HT1080 (cell line): Measurements from ENCODE around the gene SLC5A7. TPM values are rescaled to one million over a fixed set of nuclear protein-coding genes. Genes with fewer than 3 reads are reported as not detected.

ENCODE experiments used
- DNase-seq: peaks from one replicate; pipeline ENCODE4 v3.0.0-alpha.2; 2015; ENCODE audit warnings: low read depth
- polyA plus RNA-seq, 2 experiments: library from polyadenylated mRNA; depleted of rRNA; stranded (reverse); fragments of >200 nt; gene quantifications; 2 replicates each; pipeline ENCODE4 v1.2.3, GENCODE V29; 2015
- total RNA-seq: library from RNA; depleted of rRNA; stranded (reverse); fragments of >200 nt; shearing (Covaris generic); gene quantifications from 2 replicates; pipeline ENCODE4 v1.2.3, GENCODE V29; 2014; rRNA removed

The SLC5A7 gene
- not detected in 2 replicates for total RNA-seq
- polyA plus RNA-seq (2015; cell fraction: cytosol; rRNA removed): not detected in 2 replicates
- not detected in 2 replicates for polyA plus RNA-seq (2015; cell fraction: nucleus; rRNA removed)

DNA sequence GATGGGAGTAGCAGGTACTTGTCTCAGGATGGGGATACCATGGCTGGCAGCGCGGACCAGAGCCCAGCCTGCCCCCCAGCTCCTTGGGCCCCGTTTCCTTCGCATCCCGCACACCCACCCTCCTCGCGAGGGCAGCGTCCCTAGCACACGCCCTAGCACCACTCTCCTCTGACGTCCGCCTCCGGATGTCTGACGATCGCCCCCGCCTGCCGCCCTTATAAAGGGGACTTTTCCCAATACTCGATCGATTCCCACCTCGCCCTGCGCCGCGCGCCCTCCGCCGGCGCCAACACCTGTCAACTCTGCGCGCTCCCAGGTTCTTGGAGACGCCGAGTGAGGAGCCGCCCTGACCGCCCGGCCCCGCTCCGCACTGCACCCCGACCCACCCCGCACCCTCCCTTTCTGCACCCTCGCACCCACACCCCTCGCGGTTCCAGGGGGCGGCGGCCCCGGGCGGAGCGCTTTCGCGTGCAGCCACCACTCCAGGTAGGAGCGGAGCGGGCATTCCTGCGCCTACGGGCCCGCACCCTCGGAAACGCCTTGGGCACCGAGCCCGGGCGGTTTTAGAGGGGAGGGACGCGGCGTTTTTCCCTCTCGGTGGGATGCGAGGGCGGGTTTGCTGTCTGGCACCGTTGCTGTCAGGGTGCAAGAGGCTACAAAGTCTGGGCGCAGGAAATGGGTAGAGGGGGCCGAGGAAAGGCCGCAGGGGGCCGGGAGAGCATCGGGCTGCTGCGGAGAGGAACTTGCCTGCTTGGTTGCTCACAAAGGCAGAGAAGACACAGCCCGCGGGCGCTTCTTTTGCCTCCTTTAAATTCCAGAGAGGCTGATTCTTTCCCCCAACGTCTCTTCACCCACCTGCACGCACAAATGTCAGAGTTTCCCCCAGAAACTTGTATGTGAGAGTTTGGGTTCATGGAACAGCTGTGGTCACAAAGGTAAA is at the start of gene SLC5A7:
Gene SLC5A7, plus strand, starts transcription at position 247 of the 940 bp plus-strand sequence. CDS start 1,632 bp downstream, outside the sequence.
- DNase-seq: no peak

DNA sequence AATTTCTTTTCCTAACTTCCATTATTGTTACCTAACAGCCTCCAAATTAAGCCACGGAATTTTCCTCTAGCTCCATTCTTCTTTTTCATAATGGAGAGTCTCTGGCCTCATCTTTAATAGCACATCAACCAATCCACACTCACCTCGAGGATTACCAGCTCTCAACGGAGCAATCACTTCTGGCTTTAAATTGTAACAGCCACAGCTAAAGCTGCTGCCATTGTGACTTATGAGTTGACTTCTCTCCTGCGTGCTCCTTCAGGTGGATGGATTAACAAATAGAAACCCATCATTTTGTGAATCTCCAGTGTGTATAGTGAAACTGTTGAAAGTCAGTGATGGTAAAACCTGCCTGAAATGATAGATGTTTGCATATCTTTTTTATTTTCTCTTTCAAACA is 24.9 kb upstream of the SLC5A7 start:
- DNase-seq: no peak

DNA sequence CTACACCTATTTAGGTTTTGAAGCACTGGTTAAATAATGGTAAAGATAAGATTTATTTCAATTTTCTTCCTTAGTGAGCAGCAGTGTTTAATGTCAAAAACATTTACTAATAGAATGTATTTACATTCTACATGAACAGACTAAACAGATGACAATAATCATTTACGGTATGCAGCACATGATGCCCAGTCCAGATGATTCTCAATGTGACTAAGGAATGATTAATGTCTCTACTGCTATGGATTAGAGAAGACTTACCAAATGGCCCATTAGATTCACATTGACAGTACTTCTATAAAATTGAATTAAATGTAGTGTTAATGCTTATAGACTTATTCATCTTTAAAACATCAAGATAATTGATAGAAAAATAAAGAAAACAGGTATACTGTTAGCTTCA is 22.1 kb upstream of the SLC5A7 start:
- DNase-seq: no peak

DNA sequence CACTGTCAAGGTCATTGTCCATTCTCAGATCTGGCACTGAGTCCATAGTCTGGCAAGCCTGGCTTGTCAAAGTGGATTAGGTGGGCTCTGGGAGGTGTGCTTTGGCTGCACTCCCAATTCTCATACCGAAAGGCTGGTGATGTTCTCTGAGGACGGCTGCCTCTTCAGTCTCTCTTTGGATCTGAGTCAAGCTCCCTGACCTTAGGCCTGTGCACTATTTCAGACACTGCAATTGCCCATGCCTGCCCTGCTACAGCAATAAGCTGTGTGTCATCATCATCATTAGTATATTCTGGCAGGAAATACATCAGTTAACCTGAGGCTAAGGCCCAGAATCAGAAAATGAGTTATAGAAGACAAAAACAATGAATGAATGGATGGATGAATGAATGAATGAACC is 1.6 kb upstream of the SLC5A7 start:
- DNase-seq: no peak

DNA sequence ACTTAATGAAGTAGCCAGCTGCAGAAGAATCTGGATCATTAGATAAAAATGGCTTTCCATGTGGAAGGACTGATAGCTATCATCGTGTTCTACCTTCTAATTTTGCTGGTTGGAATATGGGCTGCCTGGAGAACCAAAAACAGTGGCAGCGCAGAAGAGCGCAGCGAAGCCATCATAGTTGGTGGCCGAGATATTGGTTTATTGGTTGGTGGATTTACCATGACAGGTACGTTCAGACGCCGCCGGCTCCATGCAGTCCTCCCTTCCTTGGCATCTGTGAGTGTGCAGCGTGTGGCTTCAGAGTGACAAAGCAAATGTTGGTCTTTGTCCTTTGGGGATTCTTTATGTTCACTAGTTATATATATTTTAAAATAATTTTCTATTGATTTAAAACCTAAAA is 1.8 kb downstream of the SLC5A7 start:
- DNase-seq: no peak

DNA sequence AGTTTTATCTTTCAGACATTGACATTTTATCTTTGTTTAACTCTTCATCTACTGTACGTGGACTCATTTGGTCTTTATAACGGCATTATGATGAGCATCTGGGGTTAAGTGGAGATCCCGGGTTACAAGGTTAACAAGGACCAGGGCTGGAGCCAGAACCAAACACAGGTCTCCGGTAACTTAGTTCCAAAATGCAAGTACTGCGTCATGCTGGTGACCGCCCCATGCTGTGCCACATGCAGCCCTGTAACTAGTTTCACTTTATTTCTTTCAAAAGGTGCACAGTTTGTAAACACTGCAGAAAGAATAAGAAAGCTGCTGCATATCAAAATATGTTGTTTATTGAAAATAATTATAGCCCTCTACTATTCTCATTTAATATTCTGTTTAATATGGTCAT is 3.1 kb downstream of the SLC5A7 start:
- no peak for DNase-seq

DNA sequence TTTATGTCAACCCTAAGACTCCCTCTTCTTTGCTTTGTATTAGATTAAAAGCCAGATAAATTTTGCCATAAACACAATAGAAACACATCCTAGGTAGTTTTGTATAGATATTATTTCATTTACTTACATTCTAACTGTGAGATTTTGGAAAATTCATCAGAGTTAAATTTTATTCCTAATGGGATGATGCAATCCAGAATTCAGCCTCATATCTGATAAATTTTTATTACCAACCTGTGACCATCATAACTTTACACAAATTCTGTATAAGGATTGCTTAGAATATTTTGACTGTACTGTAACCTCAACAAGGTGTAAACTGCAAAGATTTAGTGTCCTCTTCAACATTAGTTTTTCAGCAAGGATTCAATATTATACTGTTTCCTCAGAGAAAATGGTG is 4.4 kb downstream of the SLC5A7 start:
- DNase-seq: no peak

DNA sequence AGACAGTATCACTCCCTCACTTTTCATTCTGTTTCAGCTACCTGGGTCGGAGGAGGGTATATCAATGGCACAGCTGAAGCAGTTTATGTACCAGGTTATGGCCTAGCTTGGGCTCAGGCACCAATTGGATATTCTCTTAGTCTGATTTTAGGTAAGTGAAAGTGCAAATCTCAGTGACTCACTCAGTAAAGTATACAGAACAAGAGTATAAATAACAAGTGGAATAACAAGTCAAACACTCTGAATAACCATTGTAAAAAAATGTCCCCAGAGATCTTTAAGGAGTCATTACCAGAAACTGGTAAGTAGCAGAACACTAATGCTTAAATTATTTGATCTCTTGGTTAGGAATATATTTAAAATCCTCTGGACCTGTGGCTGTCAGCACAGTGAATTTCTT is 5.7 kb downstream of the SLC5A7 start:
- DNase-seq: no peak

DNA sequence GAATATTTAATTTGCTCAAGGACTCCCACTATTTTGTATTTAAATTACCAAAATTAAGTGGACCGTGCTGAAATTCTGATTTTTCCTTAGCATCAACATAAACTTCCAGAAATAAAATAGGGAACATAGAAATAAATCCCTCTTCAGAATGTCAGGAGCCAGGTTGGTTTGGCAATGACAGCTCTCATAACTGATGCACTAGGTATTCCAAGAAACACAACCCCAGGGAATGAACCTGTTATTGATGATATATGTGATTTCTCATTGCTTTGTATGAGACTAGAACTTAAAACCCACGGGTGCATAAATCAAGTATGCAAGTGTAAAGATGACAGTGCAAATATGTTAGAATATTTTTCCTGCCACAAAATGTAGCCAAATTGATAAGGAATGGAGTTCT is 12.8 kb downstream of the SLC5A7 start:
- DNase-seq: no peak

DNA sequence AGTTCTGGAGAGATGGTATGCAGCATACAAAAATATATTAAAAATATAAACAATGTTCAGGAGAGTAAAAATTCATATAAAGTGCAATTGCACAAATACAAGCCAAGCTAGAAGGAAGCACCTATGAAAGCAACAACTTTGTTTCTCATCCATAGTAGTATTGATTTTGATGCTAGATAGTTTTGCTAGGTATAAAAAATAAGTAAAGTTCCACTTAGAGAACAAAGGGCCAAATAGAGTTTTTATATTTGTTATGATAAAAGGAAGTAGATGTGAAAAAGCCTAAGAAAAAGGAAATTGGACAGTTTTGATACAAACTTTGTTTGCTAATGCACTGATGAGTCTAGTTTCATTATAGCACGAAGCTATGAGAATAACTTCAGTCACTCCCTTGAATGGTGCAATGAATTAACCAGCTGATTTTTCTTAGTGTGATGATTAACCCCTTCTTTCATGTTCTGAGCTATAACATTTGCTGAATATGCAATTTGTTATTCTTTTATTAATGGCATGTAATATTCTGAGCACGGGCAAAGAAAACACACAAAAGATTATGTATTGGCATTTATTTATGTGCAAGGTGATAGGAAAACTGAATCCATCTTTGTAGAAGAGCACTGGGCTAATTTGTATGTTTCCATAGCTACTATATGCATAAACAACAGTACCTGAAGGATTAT is 24.7 kb downstream of the SLC5A7 start:
- DNase-seq: no peak

DNA sequence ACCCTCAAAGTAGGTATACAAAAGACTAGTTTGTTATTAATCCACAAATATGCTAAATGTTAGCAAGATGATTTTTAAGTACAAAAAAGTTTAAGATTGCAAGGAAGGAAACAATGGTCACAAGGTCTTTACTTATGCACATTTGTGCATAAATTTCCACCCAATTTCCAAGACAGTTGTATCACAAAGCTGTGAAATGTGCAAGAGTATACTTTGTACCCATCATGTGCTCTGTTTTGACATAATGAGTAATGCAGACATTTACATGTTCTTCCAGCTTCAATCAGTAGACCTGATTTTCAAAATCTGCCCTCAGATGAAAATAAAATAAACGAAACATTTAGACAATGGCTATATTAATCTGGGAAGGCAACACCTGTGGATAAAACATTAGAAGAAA is 27.0 kb downstream of the SLC5A7 start:
- no peak for DNase-seq

DNA sequence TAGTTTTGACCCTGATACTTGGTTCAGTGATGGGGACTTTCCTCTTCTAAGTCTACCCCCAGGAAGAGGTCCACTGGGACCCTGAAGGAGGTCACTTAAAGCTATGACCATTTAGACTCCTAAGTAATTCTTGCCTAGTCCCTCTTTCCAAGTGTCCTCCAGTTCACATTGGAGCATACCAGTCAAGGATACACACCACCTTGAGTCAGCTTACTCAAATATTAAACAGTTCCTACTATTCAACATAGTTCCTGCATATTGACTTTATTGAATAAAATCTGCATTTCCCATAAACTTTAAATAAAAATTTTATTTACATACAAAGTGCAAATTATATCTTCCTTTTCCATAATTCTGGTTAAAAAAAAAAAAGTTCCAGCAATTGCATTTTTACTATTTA is 36.3 kb downstream of the SLC5A7 start:
- no peak for DNase-seq

DNA sequence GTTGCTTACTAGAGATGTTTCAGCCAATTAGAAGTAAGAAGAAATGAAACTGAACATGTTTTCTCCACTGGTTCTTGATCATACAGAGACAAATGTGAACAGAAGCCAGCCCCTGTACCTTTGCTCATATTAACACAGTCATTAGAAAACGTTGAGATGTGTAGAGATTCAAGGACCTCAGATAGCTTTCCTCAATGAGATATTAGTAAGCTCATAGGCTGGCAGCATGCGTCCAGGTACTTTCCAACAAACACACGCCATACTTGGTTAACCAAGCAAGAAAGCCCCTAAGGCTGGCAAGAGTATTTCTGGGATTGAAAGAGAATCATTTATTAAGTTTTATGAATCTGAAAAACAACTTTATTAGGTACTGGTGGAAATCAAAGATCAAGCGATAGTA is 37.5 kb downstream of the SLC5A7 start:
- no peak for DNase-seq

DNA sequence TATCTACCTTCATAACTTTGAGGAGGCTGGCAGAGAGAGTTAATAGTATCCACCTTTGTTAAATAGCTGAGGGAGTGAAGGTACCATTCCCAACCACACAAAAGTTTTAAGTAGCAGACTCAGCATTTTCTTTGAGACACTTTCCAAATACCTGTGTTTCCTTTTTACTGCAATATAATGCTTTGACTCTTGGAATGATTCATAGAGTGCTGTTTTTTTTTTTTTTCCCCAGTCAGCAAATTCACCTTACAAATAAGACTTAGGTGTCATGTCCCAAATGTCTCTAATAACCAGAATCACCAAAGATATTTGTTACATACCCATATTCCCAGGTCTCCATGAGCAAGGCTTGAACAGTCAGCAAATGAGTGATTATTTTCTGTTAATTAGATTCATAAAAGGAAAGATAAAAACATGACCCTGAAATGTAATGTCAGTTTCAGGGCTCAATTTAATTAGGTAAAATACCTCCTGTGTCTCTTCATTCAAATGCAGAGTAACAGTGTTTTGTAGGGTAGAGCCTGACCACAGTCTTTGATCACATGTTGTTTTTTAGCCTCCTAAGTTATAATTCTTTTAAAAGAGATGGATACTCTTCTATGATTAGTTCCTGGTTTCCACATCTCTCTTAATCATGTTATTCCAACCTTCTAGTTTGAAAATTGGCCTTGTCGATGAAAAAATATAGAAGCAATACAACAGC is 39.9 kb downstream of the SLC5A7 start:
- no peak for DNase-seq

DNA sequence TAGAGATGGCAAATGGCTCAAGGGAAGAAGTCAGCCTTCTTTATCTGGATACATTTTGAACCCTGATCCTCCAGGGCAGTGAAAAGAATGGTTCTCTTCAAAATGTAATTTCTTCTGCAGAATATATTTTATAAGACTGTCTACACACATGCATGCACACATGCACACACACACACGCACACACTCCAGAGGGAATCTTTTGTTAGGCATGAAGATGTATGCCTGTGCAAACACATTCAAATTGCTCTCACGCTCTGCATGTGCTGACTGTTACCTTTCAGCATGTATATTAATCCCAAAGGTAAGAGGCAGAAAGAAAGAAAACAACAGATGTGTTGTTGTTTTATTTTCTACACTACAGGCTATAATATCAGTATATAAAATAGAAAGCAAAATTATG is 43.2 kb downstream of the SLC5A7 start:
- DNase-seq: no peak

DNA sequence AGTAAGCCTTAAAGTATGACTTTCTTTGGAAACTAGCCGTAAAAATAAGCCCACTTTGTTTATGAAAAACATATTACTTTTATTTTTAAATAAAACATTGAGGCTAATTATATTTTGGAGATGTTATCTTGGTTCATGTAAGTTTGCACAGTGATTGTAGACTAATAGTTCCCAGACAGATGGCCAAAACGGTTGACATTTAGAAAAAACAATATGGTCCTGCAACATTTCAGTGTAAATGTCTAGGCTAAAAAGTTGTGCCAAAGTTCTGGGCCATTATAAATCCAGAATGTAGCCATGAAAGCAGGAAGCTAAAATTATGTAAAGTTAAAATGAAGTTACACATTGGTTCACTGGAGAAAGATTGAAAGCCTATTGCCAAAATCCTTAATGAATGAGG is 43.6 kb downstream of the SLC5A7 start:
- no peak for DNase-seq

DNA sequence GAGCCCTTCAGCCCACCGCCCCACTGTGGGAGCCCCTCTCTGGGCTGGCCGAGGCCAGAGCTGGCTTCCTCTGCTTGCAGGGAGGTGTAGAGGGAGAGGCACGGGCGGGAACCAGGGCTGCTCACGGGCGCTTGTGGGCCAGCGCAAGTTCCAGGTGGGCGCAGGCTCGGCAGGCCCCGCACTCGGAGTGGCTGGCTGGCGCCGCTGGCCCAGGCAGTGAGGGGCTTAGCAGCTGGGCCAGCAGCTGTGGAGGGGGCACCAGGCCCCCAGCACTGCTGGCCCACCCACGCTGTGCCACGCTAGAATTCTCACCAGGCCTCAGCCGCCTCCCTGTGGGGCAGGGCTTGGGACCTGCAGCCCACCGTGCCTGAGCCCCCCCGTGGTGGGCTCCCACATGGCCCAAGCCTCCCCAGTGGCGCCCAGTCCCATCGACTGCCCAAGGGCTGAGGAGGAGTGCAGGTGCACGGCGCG is 45.2 kb downstream of the SLC5A7 start:
- DNase-seq: no peak

DNA sequence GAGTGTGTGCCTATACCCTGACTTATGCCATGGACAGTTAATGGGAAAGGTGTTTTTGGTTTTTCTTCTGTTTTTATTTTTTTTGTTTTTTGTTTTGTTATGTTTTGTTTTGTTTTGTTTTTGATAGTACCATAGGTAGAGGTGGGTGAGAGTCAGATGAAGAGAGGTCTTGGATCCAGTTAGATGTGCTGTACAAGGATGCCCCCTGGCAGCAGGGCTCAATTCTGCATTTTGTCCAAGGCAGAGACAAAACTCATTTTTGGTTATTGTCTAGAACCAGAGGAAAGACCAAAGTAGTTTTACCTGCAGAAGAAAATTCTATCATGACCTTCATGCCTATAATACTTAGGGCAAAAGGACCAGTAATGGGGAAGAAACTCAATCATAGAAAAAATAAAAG is 48.5 kb downstream of the SLC5A7 start:
- no peak for DNase-seq

DNA sequence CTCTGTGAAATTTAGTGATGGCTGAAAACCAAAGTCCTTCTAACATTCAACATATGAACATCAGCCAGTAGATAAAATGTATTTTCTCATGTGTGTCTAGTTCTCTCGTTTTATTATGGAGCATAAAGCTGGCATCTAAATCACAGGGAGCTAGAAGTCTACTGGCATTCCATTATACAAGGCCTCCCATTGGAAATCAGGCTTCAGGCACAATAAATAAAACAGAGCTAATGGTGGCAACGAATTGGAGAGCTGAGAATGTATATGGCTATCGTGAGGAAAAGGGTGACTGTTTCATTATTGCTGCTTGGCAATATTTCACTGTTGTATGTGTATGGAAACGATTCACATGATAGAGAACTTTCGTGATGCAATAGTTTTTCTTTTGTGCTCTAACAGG is 62.4 kb downstream of the SLC5A7 start:
- DNase-seq: no peak

DNA sequence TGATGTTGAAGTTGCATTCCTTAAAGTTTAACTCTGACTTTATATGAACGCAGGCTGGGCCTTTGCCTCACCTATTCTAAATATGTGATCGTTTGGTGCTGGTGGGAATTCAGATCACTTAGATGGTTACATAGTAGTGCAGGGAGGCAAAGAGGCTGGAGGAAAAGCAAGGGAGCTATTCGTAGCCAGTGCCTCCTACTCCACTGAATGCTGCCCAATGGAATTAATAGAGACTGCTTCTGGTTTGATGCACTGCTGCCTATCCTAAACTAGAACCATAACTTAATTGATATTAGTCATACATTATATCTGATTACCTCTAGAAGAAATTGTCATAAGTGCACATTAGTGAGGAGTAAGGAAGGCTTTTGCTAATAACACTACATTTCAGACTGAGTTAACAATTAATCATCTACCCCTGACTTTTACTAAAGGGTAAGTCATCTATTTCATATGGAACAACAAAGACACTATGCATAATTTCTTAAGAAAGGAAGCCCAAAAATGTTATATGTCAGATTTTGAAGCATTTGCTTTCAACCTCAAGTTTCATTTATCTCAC is 72.3 kb downstream of the SLC5A7 start:
- no peak for DNase-seq

DNA sequence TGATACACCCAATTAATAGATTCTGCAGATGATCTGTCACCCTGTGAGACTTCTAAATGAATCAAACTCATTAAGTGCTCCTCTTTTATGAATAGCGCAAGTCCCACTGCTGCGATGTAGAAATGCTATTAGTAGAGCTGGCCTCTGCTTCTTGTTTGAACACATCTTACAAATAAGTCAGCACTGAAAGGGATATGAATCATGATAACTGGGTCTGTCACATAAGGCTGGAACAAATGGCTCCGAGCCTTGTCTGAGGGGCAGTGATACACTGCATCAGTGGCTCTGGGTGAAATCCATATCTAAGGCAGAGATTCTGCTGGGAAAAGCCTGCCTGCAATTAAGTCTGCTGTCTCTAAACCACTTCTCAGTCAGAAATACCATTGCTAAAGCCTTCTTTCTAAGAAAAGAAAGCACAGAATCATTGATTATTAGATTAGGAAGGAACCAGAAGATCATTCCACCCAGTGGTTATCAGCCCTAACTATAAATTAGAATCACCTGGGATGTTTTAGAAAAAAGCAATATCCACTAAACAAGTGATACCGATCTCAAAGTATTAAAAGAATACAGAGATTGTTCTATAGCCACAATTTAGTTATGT is 75.2 kb downstream of the SLC5A7 start:
- DNase-seq: no peak
